NCI-H1105 treated with DMSO at 0.1 percent for 48 hours (cell line): ENCODE data around the gene FOXF1.

Experiments used
- DNase-seq: peaks from one replicate; lab custom pipeline; 2025; lab: John Stamatoyannopoulos, UW

FOXF1 gene

GRCh38 chr16:86517652-86518258, 7.4 kb downstream of the FOXF1 start:
- peak; percentile 19 for DNase-seq

GRCh38 chr16:86519007-86519648, 8.8 kb downstream of the FOXF1 start:
- no peak for DNase-seq

GRCh38 chr16:86519649-86520316, 9.5 kb downstream of the FOXF1 start:
- peak; percentile 38 for DNase-seq

- no peak for DNase-seq
Measured at GRCh38 chr16:86520317-86521210, 10.2 kb downstream of the FOXF1 start.

GRCh38 chr16:86521236-86522197, 11.2 kb downstream of the FOXF1 start:
- no peak for DNase-seq

- no peak for DNase-seq
Measured at GRCh38 chr16:86522634-86523033, 12.3 kb downstream of the FOXF1 start.

GRCh38 chr16:86523166-86523740, 12.9 kb downstream of the FOXF1 start:
- no peak for DNase-seq

GRCh38 chr16:86524029-86524428, 13.7 kb downstream of the FOXF1 start:
- DNase-seq: no peak

GRCh38 chr16:86525696-86526095, 15.4 kb downstream of the FOXF1 start:
- no peak for DNase-seq

GRCh38 chr16:86527366-86527765, 17.0 kb downstream of the FOXF1 start:
- no peak for DNase-seq

- DNase-seq: no peak
Measured at GRCh38 chr16:86528061-86528929, 18.0 kb downstream of the FOXF1 start.

- DNase-seq: no peak
Measured at GRCh38 chr16:86529160-86529559, 18.8 kb downstream of the FOXF1 start.

GRCh38 chr16:86530251-86531190, 20.2 kb downstream of the FOXF1 start:
- no peak for DNase-seq

GRCh38 chr16:86531191-86531545, 20.8 kb downstream of the FOXF1 start:
- no peak for DNase-seq

- DNase-seq: no peak
Measured at GRCh38 chr16:86531641-86532525, 21.6 kb downstream of the FOXF1 start.

- DNase-seq: no peak
Measured at GRCh38 chr16:86532526-86532815, 22.1 kb downstream of the FOXF1 start.

GRCh38 chr16:86533076-86533475, 22.7 kb downstream of the FOXF1 start:
- DNase-seq: no peak

GRCh38 chr16:86533767-86534351, 23.5 kb downstream of the FOXF1 start:
- no peak for DNase-seq
